A375 (cell line): ENCODE results near the gene KATNAL2. TPM values are rescaled to one million over a fixed set of nuclear protein-coding genes. Genes with fewer than 3 reads are reported as not detected.

Experiments
- small RNA-seq: library from RNA; depleted of rRNA; stranded (forward); fragments of <200 nt; gene quantifications from one replicate; pipeline ENCODE3, GENCODE V24; 2014
- total RNA-seq: library from RNA; depleted of rRNA; stranded (reverse); fragments of >200 nt; shearing (Covaris generic); gene quantifications from 2 replicates; pipeline ENCODE4 v1.2.3, GENCODE V29; 2014; rRNA removed

The KATNAL2 gene
- 1.5 and 3.3 TPM in 2 replicates for total RNA-seq

GRCh38 chr18:46917108-46917802, at the start of gene KATNAL2, which contains the start of gene PIAS2:
TSS of gene KATNAL2 (plus strand) at chr18:46917602. CDS start at chr18:46946873, 29,271 bp downstream.
TSS of gene PIAS2 (minus strand) at chr18:46917507. CDS start at chr18:46917345, 162 bp downstream.

GRCh38 chr18:47035156-47035671, 117.8 kb downstream of the KATNAL2 start, which contains the start of gene ELOA2:
TSS of gene ELOA2 (minus strand) at chr18:47035621. CDS start at chr18:47035264, 357 bp downstream.

GRCh38 chr18:47150029-47150823, 232.8 kb downstream of the KATNAL2 start, which contains the start of gene HDHD2:
TSS of gene HDHD2 (minus strand) at chr18:47150500. CDS start at chr18:47136439, 14,061 bp downstream.

Small RNA genes within 50 kb of the gene (small RNA-seq; reads per million reads assigned to genes)
- gene AC012254.4 = not detected

Other genes with a start within 250 kb of the KATNAL2 start
- 0.38 and 0.64 TPM in 2 replicates for gene ST8SIA5, start 160.5 kb upstream of the KATNAL2 start, total RNA-seq
- gene PIAS2, start 95 bp upstream of the KATNAL2 start, total RNA-seq = 14.2 and 17.9 TPM in 2 replicates
- not detected in 2 replicates for gene ELOA2, start 118.0 kb downstream of the KATNAL2 start, total RNA-seq
- 11.5 and 17.5 TPM in 2 replicates for gene HDHD2, start 232.9 kb downstream of the KATNAL2 start, total RNA-seq